ENCODE results near the gene METTL25B. TPM values are rescaled to one million over a fixed set of nuclear protein-coding genes. Genes with fewer than 3 reads are reported as not detected.

METTL25B gene
- total and polyA plus RNA-seq, 2 of the 13 experiments (the other 11 are each of a cell fraction or from before 2014, with no cell fraction given) = 11.9 to 24.0 TPM

DNA sequence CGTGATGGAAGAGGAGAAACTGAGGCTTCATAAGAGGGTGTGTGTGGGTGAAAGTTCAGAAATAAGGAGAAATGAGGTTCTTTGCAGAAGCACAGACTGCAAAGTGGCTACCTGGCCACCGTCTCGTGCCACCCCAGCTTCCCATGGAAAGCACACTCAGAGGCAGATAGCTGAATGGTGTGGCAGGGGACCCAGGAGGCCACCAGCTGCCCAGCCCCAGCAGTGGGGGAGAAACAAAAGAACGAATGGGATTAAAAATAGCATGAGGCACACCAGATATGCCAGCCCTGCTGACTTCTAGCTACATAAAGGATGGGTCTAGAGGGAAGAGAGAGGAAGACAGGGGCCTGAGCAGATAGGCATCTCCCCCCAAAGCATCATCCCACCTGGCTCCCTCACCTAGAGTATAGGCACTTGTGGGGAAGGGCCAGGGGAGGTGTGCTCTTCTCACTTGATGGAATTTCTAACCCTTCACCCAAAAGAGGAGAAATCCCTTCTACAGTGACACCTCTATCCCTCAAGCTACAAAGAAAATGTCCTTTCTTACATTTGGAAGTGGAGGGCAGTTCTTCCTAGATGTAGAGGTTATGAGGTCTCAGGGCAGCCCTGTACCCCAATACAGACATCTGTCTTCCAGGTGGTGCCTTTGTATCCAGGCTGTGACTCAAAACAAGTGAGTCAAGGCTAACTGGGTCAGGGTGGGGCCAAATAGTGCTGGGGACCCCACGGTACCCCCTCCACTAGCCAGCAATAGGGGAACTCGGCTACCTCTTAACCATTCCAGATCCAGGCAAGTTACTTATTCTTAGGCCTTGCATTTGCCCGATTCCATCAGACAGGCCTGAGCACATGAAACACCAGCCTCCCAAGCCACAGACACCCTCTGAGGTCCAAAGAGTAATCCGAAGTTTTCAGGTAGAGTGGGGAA lies 19.7 kb downstream of the METTL25B start (continued):
- TF ChIP-seq ZNF160 (CRISPR knock-in tag; IDR thresholded peaks at IDR 0.05) = no peak
- TF ChIP-seq KLF15 (CRISPR knock-in tag; IDR thresholded peaks at IDR 0.05; ENCODE audit: borderline replicate concordance) = no peak
- TF ChIP-seq, protein P1, sequence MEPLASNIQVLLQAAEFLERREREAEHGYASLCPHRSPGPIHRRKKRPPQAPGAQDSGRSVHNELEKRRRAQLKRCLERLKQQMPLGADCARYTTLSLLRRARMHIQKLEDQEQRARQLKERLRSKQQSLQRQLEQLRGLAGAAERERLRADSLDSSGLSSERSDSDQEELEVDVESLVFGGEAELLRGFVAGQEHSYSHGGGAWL (CRISPR knock-in tag; IDR thresholded peaks at IDR 0.05) = no peak
- TF ChIP-seq ZNF550 (CRISPR knock-in tag; IDR thresholded peaks at IDR 0.05; ENCODE audit: borderline replicate concordance) = no peak
- TF ChIP-seq, protein P2, sequence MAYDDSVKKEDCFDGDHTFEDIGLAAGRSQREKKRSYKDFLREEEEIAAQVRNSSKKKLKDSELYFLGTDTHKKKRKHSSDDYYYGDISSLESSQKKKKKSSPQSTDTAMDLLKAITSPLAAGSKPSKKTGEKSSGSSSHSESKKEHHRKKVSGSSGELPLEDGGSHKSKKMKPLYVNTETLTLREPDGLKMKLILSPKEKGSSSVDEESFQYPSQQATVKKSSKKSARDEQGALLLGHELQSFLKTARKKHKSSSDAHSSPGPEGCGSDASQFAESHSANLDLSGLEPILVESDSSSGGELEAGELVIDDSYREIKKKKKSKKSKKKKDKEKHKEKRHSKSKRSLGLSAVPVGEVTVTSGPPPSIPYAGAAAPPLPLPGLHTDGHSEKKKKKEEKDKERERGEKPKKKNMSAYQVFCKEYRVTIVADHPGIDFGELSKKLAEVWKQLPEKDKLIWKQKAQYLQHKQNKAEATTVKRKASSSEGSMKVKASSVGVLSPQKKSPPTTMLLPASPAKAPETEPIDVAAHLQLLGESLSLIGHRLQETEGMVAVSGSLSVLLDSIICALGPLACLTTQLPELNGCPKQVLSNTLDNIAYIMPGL (CRISPR knock-in tag; IDR thresholded peaks at IDR 0.05; ENCODE audit: borderline replicate concordance in 1 of 2, low read depth in 1 of 2) = peak in 1 of 2 experiments; percentile 6; a peak in 1 of 4 replicates
- TF ChIP-seq ZSCAN29 (CRISPR knock-in tag; conservative IDR thresholded peaks at IDR 0.05) = peak; percentile 49; the same call in 1 of the 2 replicates
- TF ChIP-seq NKX3-1 (CRISPR knock-in tag; IDR thresholded peaks at IDR 0.05) = no peak
- TF ChIP-seq NR2C2 (CRISPR knock-in tag; IDR thresholded peaks at IDR 0.05; ENCODE audit: borderline replicate concordance) = no peak
- no peak for TF ChIP-seq SMAD9 (CRISPR knock-in tag; IDR thresholded peaks at IDR 0.05)
- no peak for TF ChIP-seq ESRRA (CRISPR knock-in tag; IDR thresholded peaks at IDR 0.05; ENCODE audit: low read depth)
- TF ChIP-seq PHB2 (IDR thresholded peaks at IDR 0.05; ENCODE audit: partially characterized antibody) = no peak
- TF ChIP-seq, protein P3, sequence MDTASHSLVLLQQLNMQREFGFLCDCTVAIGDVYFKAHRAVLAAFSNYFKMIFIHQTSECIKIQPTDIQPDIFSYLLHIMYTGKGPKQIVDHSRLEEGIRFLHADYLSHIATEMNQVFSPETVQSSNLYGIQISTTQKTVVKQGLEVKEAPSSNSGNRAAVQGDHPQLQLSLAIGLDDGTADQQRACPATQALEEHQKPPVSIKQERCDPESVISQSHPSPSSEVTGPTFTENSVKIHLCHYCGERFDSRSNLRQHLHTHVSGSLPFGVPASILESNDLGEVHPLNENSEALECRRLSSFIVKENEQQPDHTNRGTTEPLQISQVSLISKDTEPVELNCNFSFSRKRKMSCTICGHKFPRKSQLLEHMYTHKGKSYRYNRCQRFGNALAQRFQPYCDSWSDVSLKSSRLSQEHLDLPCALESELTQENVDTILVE (CRISPR knock-in tag; IDR thresholded peaks at IDR 0.05) = no peak
- no peak for TF ChIP-seq ZNF713 (CRISPR knock-in tag; IDR thresholded peaks at IDR 0.05)
- TF ChIP-seq FLYWCH1 (CRISPR knock-in tag; IDR thresholded peaks at IDR 0.05) = no peak
- no peak for TF ChIP-seq ZNF629 (CRISPR knock-in tag; conservative IDR thresholded peaks at IDR 0.05)
- TF ChIP-seq, protein P4, sequence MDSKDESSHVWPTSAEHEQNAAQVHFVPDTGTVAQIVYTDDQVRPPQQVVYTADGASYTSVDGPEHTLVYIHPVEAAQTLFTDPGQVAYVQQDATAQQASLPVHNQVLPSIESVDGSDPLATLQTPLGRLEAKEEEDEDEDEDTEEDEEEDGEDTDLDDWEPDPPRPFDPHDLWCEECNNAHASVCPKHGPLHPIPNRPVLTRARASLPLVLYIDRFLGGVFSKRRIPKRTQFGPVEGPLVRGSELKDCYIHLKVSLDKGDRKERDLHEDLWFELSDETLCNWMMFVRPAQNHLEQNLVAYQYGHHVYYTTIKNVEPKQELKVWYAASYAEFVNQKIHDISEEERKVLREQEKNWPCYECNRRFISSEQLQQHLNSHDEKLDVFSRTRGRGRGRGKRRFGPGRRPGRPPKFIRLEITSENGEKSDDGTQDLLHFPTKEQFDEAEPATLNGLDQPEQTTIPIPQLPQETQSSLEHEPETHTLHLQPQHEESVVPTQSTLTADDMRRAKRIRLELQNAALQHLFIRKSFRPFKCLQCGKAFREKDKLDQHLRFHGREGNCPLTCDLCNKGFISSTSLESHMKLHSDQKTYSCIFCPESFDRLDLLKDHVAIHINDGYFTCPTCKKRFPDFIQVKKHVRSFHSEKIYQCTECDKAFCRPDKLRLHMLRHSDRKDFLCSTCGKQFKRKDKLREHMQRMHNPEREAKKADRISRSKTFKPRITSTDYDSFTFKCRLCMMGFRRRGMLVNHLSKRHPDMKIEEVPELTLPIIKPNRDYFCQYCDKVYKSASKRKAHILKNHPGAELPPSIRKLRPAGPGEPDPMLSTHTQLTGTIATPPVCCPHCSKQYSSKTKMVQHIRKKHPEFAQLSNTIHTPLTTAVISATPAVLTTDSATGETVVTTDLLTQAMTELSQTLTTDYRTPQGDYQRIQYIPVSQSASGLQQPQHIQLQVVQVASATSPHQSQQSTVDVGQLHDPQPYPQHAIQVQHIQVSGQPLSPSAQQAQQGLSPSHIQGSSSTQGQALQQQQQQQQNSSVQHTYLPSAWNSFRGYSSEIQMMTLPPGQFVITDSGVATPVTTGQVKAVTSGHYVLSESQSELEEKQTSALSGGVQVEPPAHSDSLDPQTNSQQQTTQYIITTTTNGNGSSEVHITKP (CRISPR knock-in tag; IDR thresholded peaks at IDR 0.05; ENCODE audit: low read depth) = no peak
- no peak for TF ChIP-seq HOXD1 (CRISPR knock-in tag; IDR thresholded peaks at IDR 0.05)
- no peak for TF ChIP-seq KLF12 (CRISPR knock-in tag; IDR thresholded peaks at IDR 0.05; ENCODE audit: borderline replicate concordance)
- TF ChIP-seq ZNF501 (CRISPR knock-in tag; IDR thresholded peaks at IDR 0.05) = no peak
- TF ChIP-seq, protein P5, sequence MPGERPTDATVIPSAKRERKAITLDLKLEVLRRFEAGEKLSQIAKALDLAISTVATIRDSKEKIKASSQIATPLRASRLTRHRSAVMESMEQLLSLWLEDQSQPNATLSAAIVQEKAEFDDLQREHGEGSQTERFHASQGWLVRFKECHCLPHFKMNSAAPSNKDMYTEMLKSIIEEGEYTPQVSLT (CRISPR knock-in tag; IDR thresholded peaks at IDR 0.05; ENCODE audit: borderline replicate concordance, low read depth) = no peak
- 0 out of 2 replicates have a peak, but pooled peaks have one; percentile 26 for TF ChIP-seq SAFB2 (CRISPR knock-in tag; IDR thresholded peaks at IDR 0.05; ENCODE audit: borderline replicate concordance, low read depth)

Data from HepG2 (cell line).